OCI-LY3 (cell line): ENCODE results near the gene ZC3H12C.

ENCODE experiments used
- H2AFZ ChIP-seq: fragments of 200-600, 300-600 bp; shearing (Covaris generic); 2 replicates; pipeline ENCODE4 v1.6.0; 2014; ENCODE audit warnings: antibody characterized with exemption, low read depth, low read length
- H3K27ac ChIP-seq: fragments of 200-600, 300-600 bp; sonication (generic); 2 replicates; pipeline ENCODE4 v1.5.1; 2014; ENCODE audit warnings: mild to moderate bottlenecking, low read length, moderate library complexity, mixed read lengths
- H3K27me3 ChIP-seq: fragments of 200-600, 300-600 bp; sonication (generic); 2 replicates; pipeline ENCODE4 v1.6.1; 2014; ENCODE audit warnings: low read depth, low read length, mixed read lengths
- H3K36me3 ChIP-seq: fragments of 200-600, 300-600 bp; sonication (generic); replicated peaks from 2 replicates; pipeline ENCODE3; 2014; ENCODE audit warnings: low read depth, low read length, mixed read lengths
- H3K4me1 ChIP-seq: fragments of 300-600, 200-600 bp; sonication (generic); 2 replicates; pipeline ENCODE4 v1.6.1; 2014; ENCODE audit warnings: low read length, mixed read lengths
- H3K4me2 ChIP-seq: fragments of 200-600, 300-600 bp; sonication (generic); 2 replicates; pipeline ENCODE4 v1.6.1; 2014; ENCODE audit warnings: low read length, mixed read lengths
- H3K4me3 ChIP-seq: fragments of 300-600, 200-600 bp; sonication (generic); 2 replicates; pipeline ENCODE4 v1.5.1; 2014; ENCODE audit warnings: antibody characterized with exemption, mild to moderate bottlenecking, low read length, moderate library complexity
- H3K79me2 ChIP-seq: fragments of 300-600, 200-600 bp; shearing (Covaris generic); 2 replicates; pipeline ENCODE4 v1.6.1; 2014; ENCODE audit warnings: mild to moderate bottlenecking, low read length, mixed read lengths
- H3K9ac ChIP-seq: fragments of 300-600, 200-600 bp; shearing (Covaris generic); 2 replicates; pipeline ENCODE4 v1.6.0; 2014; ENCODE audit warnings: mild to moderate bottlenecking, low read length, moderate library complexity
- H3K9me3 ChIP-seq: fragments of 200-600, 300-600 bp; shearing (Covaris generic); 2 replicates; pipeline ENCODE4 v1.6.1; 2014; ENCODE audit warnings: low read length, mixed read lengths; ENCODE audit not compliant: insufficient read depth
- H4K20me1 ChIP-seq: fragments of 200-600, 300-600 bp; sonication (generic); 2 replicates; pipeline ENCODE4 v1.6.1; 2016; ENCODE audit warnings: low read length, mixed read lengths; ENCODE audit not compliant: insufficient read depth
- CTCF ChIP-seq: fragments of 200-600, 300-600 bp; sonication (generic); IDR thresholded peaks from 2 replicates; pipeline ENCODE4 v1.5.1; 2014; ENCODE audit warnings: antibody characterized with exemption, low read length, low read depth
- EZH2phosphoT487 ChIP-seq: fragments of 200-600 bp; shearing (Covaris generic); IDR thresholded peaks from 2 replicates; pipeline ENCODE4 v1.6.1; 2018; ENCODE audit warnings: antibody characterized with exemption, mixed run types, low read depth

Gene ZC3H12C

GRCh38 chr11:110112457-110112856 is 19.3 kb downstream of the ZC3H12C start:
- Histone ChIP-seq H3K36me3 (no peaks in the 10 kb centered on the region), H3K27ac (no peak overlapping the region), H3K4me2 (no peak overlapping the region), H3K9ac (no peak overlapping the region), H3K9me3 (no peaks in the 10 kb centered on the region), H3K79me2 (peaks cover 17% of the 10 kb centered on the region; the same call in 1 of the 2 replicates), H3K27me3 (no peaks in the 10 kb centered on the region), H2AFZ (no peak overlapping the region), H3K4me3 (no peak overlapping the region), H3K4me1 (peaks cover 12% of the 10 kb centered on the region), H4K20me1 (peaks cover 20% of the 10 kb centered on the region; the same call in 1 of the 2 replicates)
- no peak for TF ChIP-seq EZH2phosphoT487
- no peak for TF ChIP-seq CTCF

- Histone ChIP-seq H3K79me2 (0 out of 2 replicates have a peak, but pooled peaks cover 12% of the 10 kb centered on the region), H3K27ac (no peak overlapping the region)
These were observed 20.3 kb downstream of the ZC3H12C start for GRCh38 chr11:110113505-110113904.

DNA sequence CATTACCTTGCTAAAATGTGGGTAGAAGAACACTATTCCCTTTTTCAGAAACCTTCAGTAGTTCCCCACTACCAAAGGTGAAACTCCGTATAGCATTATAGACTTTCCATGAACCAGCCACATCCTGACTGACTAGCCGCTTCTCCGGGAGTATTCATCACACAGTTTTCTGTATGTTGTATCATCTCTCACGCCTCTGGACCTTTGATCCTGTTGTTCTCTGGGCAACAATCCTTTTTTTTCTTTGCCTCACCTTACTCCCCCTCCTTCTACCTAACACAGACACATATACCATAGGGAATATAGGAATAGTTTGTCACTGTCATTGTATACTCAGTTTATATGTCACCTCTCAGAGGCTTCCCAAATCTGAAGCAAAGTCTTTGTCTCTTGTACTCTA is 20.8 kb downstream of the ZC3H12C start:
- Histone ChIP-seq H3K4me3 (no peak overlapping the region), H3K4me1 (peaks cover 12% of the 10 kb centered on the region), H3K36me3 (no peaks in the 10 kb centered on the region), H3K27me3 (no peaks in the 10 kb centered on the region), H3K79me2 (0 out of 2 replicates have a peak, but pooled peaks cover 12% of the 10 kb centered on the region), H4K20me1 (peaks cover 20% of the 10 kb centered on the region; the same call in 1 of the 2 replicates), H3K9me3 (no peaks in the 10 kb centered on the region), H3K27ac (no peak overlapping the region), H3K9ac (no peak overlapping the region), H3K4me2 (no peak overlapping the region), H2AFZ (no peak overlapping the region)
- no peak for TF ChIP-seq EZH2phosphoT487
- TF ChIP-seq CTCF: no peak

More at GRCh38 chr11:110113505-110113904, 20.3 kb downstream of the ZC3H12C start:
- no peak overlapping the region for H2AFZ ChIP-seq
- H3K4me2 ChIP-seq: no peak overlapping the region
- no peaks in the 10 kb centered on the region for H3K36me3 ChIP-seq
- H3K27me3 ChIP-seq: no peaks in the 10 kb centered on the region
- TF ChIP-seq EZH2phosphoT487 (no peak), CTCF (no peak)
- no peak overlapping the region for H3K9ac ChIP-seq
- H4K20me1 ChIP-seq: peaks cover 20% of the 10 kb centered on the region; the same call in 1 of the 2 replicates
- H3K4me1 ChIP-seq: peaks cover 12% of the 10 kb centered on the region
- no peaks in the 10 kb centered on the region for H3K9me3 ChIP-seq
- H3K4me3 ChIP-seq: no peak overlapping the region

- Histone ChIP-seq H3K79me2 (no peaks in the 10 kb centered on the region), H3K4me3 (no peak overlapping the region), H3K27me3 (no peaks in the 10 kb centered on the region), H3K4me1 (peaks cover 23% of the 10 kb centered on the region), H3K9me3 (no peaks in the 10 kb centered on the region), H3K4me2 (no peak overlapping the region), H4K20me1 (peaks cover 12% of the 10 kb centered on the region; the same call in 1 of the 2 replicates), H3K27ac (no peak overlapping the region), H3K36me3 (peaks cover 6% of the 10 kb centered on the region), H3K9ac (no peak overlapping the region), H2AFZ (no peak overlapping the region)
- TF ChIP-seq CTCF (no peak), EZH2phosphoT487 (no peak)
These were observed 26.1 kb downstream of the ZC3H12C start for GRCh38 chr11:110119317-110119716.
